DND-41 (cell line): Measurements from ENCODE around the gene KCNA10.

Experiments
- ATAC-seq: fragments of 200-7000 bp; cut with Tn5 transposase; 3 replicates; pipeline ENCODE4 v1.9.1; 2021; ENCODE audit warnings: low read depth; ENCODE audit not compliant: insufficient read depth
- DNase-seq: peaks from one replicate; pipeline ENCODE4 v3.0.0-alpha.2; 2020
- H2AFZ ChIP-seq: 2 replicates; pipeline ENCODE4 v1.6.0; 2012; ENCODE audit warnings: low read depth, low read length
- H3K27ac ChIP-seq: 2 replicates; pipeline ENCODE4 v1.5.1; 2012; ENCODE audit warnings: low read length, inconsistent platforms
- H3K27me3 ChIP-seq: fragments of 200-600 bp; sonication (generic); 2 replicates; pipeline ENCODE4 v1.6.0; 2012; ENCODE audit warnings: low read length, mild to moderate bottlenecking, inconsistent platforms; ENCODE audit not compliant: insufficient read depth, poor library complexity
- H3K36me3 ChIP-seq: 2 replicates; pipeline ENCODE4 v1.5.1; 2012; ENCODE audit warnings: low read length, inconsistent platforms; ENCODE audit not compliant: insufficient read depth
- H3K4me1 ChIP-seq: 2 replicates; pipeline ENCODE4 v1.5.1; 2012; ENCODE audit warnings: mild to moderate bottlenecking, low read length; ENCODE audit not compliant: insufficient read depth
- H3K4me2 ChIP-seq: 2 replicates; pipeline ENCODE4 v1.6.0; 2012; ENCODE audit warnings: mild to moderate bottlenecking, moderate library complexity, low read length, inconsistent platforms; ENCODE audit not compliant: insufficient read depth
- H3K4me3 ChIP-seq, 2 experiments: fragments of 200-600 bp in 1 of 2; shearing (Covaris generic) in 1 of 2; 2 replicates each; pipeline ENCODE4 v1.5.1; 2012 to 2016; ENCODE audit warnings: inconsistent platforms in 2 of 2, low read length in 2 of 2, mild to moderate bottlenecking in 2 of 2, low read depth in 1 of 2, moderate library complexity in 1 of 2
- H3K79me2 ChIP-seq: 2 replicates; pipeline ENCODE4 v1.6.0; 2012; ENCODE audit warnings: low read length, inconsistent platforms; ENCODE audit not compliant: insufficient read depth
- H3K9ac ChIP-seq: 2 replicates; pipeline ENCODE4 v1.6.0; 2012; ENCODE audit warnings: low read depth, mild to moderate bottlenecking, inconsistent platforms, low read length, moderate library complexity
- H3K9me3 ChIP-seq: 2 replicates; pipeline ENCODE4 v1.5.1; 2012; ENCODE audit warnings: low read length, moderate library complexity, mild to moderate bottlenecking, inconsistent platforms; ENCODE audit not compliant: insufficient read depth, severe bottlenecking
- H4K20me1 ChIP-seq: 2 replicates; pipeline ENCODE4 v1.6.0; 2012; ENCODE audit warnings: low read length; ENCODE audit not compliant: insufficient read depth
- CTCF ChIP-seq: IDR thresholded peaks from 2 replicates; pipeline ENCODE4 v1.5.1; 2012; ENCODE audit warnings: borderline replicate concordance, low read length, moderate library complexity, mild to moderate bottlenecking; ENCODE audit not compliant: poor library complexity, severe bottlenecking; ENCODE audit errors: extremely low read depth
- EZH2 ChIP-seq: IDR thresholded peaks from 3 replicates; pipeline ENCODE4 v1.6.1; 2012; ENCODE audit warnings: borderline replicate concordance, low read depth, mild to moderate bottlenecking, moderate library complexity, low read length, inconsistent platforms; ENCODE audit not compliant: severe bottlenecking

The KCNA10 gene

DNA sequence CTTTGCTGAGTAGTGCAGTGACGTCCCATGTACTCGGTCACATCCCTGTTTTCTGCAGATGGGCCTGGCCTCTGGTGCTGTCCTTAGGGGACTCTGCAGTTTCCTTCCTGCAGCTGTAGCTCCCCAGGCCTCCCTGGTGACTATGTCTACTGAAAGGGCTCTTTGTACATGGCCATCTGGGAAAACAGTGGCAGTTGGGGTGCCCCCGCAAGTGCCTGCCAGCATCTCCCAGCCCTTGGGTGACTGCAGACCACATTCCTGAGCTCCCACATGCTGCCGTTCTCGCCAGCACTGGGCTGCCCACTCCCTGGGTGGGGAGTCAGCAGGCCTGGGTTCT, 37.5 kb upstream of the KCNA10 start:
- no peaks in the 10 kb centered on the region for H3K36me3 ChIP-seq
- no peak for ATAC-seq
- no peaks in the 10 kb centered on the region; the same call in 1 of the 2 replicates for H4K20me1 ChIP-seq
- no peak for DNase-seq
- no peak overlapping the region for H3K9ac ChIP-seq
- no peak overlapping the region for H3K4me3 ChIP-seq
- no peak overlapping the region for H2AFZ ChIP-seq
- no peaks in the 10 kb centered on the region for H3K9me3 ChIP-seq
- H3K4me1 ChIP-seq: no peaks in the 10 kb centered on the region
- H3K27me3 ChIP-seq: peaks cover 13% of the 10 kb centered on the region
- H3K27ac ChIP-seq: no peak overlapping the region
- TF ChIP-seq CTCF (no peak), EZH2 (no peak)
- H3K79me2 ChIP-seq: no peaks in the 10 kb centered on the region
- H3K4me2 ChIP-seq: no peak overlapping the region

DNA sequence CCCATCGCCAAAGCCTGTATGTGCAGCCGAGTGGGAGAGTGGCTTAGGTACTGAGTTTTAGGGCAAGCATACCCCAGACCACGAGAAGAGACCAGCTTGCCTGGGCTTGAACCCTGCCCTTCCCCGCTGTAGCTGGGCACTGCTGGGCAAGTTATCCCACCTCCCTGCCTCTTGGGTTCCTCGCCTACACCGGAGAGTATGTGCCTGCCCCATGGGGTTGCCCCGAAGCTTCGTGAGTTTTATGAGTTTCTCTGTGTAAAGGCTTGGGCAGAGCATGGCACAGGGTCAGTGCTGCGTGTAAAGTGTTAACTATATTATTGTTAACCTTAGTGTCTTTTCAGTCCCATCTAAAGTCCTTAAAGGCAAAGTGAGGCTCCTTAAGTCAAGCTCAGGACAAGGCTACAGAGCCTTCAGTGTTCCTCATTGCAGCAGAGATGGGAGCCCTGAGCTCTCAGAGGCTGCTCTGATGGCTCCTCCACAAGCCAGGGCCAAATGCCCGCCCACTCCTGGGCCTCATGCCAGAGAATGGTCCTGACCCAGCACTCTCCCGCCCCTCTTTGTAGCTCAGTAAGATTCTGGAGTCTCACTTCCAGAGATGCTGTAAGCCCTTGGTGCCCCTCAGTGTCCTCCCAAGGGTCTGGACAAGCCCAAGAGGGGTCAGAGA, 37.0 kb upstream of the KCNA10 start:
- Histone ChIP-seq H4K20me1 (no peaks in the 10 kb centered on the region; the same call in 1 of the 2 replicates), H3K27ac (no peak overlapping the region), H3K27me3 (peaks cover 13% of the 10 kb centered on the region), H3K79me2 (no peaks in the 10 kb centered on the region), H3K4me2 (no peak overlapping the region), H3K9ac (no peak overlapping the region), H2AFZ (no peak overlapping the region), H3K4me3 (no peak overlapping the region), H3K9me3 (no peaks in the 10 kb centered on the region), H3K36me3 (no peaks in the 10 kb centered on the region), H3K4me1 (no peaks in the 10 kb centered on the region)
- DNase-seq: no peak
- no peak for TF ChIP-seq EZH2
- no peak for TF ChIP-seq CTCF
- no peak for ATAC-seq

DNA sequence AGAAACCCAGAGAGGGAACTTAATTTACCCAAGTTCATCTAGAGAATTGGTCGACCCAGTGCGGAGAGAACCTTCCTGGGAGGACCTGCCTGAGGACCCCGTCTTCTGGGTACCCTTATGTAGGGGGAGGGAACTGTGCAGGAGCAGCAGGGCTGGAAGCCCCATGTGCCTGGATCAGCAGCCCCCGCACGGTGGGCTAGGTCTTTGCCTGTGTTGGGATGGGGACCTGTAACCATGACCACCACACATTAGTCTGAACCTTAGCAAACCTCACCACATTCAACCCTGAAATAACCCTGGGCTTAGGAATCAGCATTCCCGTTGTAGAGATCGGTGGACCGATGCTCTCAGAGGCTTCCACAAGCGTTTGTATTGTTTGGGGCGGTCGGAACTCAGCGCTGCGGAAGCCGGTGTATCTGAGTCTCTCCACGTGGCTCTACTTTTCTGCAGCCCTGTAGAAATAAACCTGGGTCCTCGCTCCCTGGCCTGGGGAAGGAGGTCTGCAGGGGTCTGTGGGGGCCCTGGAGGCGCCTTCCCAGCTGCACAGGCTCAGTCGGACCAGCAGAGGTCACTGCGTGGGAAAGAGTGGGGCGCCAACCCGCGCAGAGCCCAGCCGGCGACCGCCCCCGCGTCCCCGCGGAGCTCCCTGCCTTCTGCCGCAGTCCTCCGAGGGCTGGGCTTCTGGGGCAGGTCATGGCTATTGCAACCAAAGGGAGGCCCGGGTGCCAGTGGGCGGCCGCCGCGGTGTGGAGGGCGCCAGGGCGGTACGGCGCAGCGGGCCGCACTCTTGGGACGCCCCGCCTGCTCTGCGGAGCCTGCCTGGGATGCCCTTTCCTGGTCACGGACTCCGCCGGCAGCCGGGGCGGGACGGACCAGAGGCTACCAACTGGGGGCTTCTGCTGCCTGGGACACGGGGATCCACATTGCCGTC, 36.2 kb upstream of the KCNA10 start:
- Histone ChIP-seq H3K79me2 (no peaks in the 10 kb centered on the region), H3K27me3 (peaks cover 13% of the 10 kb centered on the region), H3K36me3 (no peaks in the 10 kb centered on the region), H3K4me3 (no peak overlapping the region), H2AFZ (no peak overlapping the region), H3K4me1 (no peaks in the 10 kb centered on the region), H3K27ac (no peak overlapping the region), H3K4me2 (no peak overlapping the region), H3K9me3 (no peaks in the 10 kb centered on the region), H4K20me1 (no peaks in the 10 kb centered on the region; the same call in 1 of the 2 replicates), H3K9ac (no peak overlapping the region)
- TF ChIP-seq EZH2 (no peak), CTCF (peak; percentile 28)
- no peak for ATAC-seq
- DNase-seq: no peak
